HL-60/S4 treated with retinoic acid at 250 ng/mL for 4 days and 3 days (cell line): ENCODE measurements around the gene FGF2.
"Not testable (repeated sequence)": the region's sequence is repeated elsewhere in the genome, so short reads cannot be mapped to it uniquely, and the experiment has no call there.

Experiments used
- in situ Hi-C: fragments of 300-500 bp; cut with MboI; formaldehyde crosslinking; loops from 2 replicates; pipeline ENCODE4 v1.7.0; 2022; ENCODE audit warnings: low sequenced_read_pairs

FGF2 gene

GRCh38 chr4:122826553-122827257 is at the start of gene FGF2:
FGF2 (plus strand) TSS chr4:122826831; CDS start chr4:122827175, 344 bp downstream.
- in situ Hi-C loops, result no loop called here

GRCh38 chr4:122776916-122777315 is 49.7 kb upstream of the FGF2 start:
- in situ Hi-C loops, result no loop called here

GRCh38 chr4:122777846-122778673 is 48.6 kb upstream of the FGF2 start:
- in situ Hi-C loops, result no loop called here

GRCh38 chr4:122781486-122781885 is 45.1 kb upstream of the FGF2 start:
- in situ Hi-C loops, result no loop called here

- in situ Hi-C loops, result no loop called here
Measured at GRCh38 chr4:122783301-122784215, 43.1 kb upstream of the FGF2 start.

GRCh38 chr4:122784261-122784660 is 42.4 kb upstream of the FGF2 start:
- in situ Hi-C loops, result no loop called here

- in situ Hi-C loops, result no loop called here
Measured at GRCh38 chr4:122785099-122785498, 41.5 kb upstream of the FGF2 start.

GRCh38 chr4:122786296-122786695 is 40.3 kb upstream of the FGF2 start:
- in situ Hi-C loops, result not testable (repeated sequence)

GRCh38 chr4:122786920-122787319 is 39.7 kb upstream of the FGF2 start:
- in situ Hi-C loops, result not testable (repeated sequence)

- in situ Hi-C loops, result no loop called here
Measured at GRCh38 chr4:122787940-122788339, 38.7 kb upstream of the FGF2 start.

GRCh38 chr4:122788935-122789334 is 37.7 kb upstream of the FGF2 start:
- in situ Hi-C loops, result no loop called here

GRCh38 chr4:122793811-122794210 is 32.8 kb upstream of the FGF2 start:
- in situ Hi-C loops, result no loop called here

GRCh38 chr4:122796801-122797404 is 29.7 kb upstream of the FGF2 start:
- in situ Hi-C loops, result no loop called here

GRCh38 chr4:122797405-122798094 is 29.1 kb upstream of the FGF2 start:
- in situ Hi-C loops, result no loop called here

GRCh38 chr4:122798101-122798500 is 28.5 kb upstream of the FGF2 start:
- in situ Hi-C loops, result no loop called here

GRCh38 chr4:122798917-122799316 is 27.7 kb upstream of the FGF2 start:
- in situ Hi-C loops, result no loop called here

- in situ Hi-C loops, result no loop called here
Measured at GRCh38 chr4:122803788-122804208, 22.8 kb upstream of the FGF2 start.

GRCh38 chr4:122806981-122807679 is 19.5 kb upstream of the FGF2 start:
- in situ Hi-C loops, result no loop called here

GRCh38 chr4:122810669-122811068 is 16.0 kb upstream of the FGF2 start:
- in situ Hi-C loops, result no loop called here
